ENCODE data around the gene EEIG1.
A peak's percentile ranks its signal among the peaks of the same experiment; 100 is the strongest.

The EEIG1 gene

GRCh38 chr9:128001151-128001778 is 20.5 kb upstream of the EEIG1 start:
- DNase-seq: no peak

DNA sequence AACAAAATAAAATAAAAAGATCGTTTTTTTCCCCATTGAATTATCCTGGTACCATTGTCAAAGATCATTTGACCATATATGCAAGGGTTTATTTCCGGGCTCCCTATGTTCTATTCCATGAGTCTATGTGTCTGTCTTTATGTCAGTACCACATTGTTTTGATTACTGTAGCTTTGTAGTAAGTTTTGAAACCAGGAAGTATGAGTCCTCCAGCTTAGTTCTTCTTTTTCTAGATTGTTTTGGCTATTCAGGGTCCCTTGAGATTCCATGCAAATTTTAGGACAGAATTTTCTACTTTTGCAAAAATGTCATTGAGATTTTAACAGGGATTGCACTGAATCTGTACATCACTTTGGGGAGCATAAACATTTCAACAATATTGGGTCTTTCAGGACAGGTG is 18.7 kb upstream of the EEIG1 start:
- DNase-seq: no peak

DNA sequence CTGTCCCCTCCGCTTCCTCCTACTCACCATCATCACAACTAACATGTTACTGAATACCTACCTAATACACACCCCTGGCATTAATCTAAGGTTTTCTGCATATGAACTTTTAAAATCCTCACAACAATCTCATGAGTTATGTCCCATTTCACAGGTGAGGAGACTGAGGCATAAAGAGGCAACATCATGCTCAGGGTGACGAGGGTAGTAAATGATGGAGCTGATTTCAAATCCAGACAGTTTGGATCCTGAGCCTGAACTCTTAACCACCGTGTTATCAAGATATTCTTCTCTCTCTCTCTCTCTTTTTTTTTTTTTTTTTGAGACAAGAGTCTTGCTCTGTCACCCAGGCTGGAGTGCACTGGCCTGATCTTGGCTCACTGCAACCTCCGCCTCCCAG is 12.9 kb upstream of the EEIG1 start:
- no peak for DNase-seq

- no peak for DNase-seq
Measured at GRCh38 chr9:127991757-127992274, 11.0 kb upstream of the EEIG1 start.

DNA sequence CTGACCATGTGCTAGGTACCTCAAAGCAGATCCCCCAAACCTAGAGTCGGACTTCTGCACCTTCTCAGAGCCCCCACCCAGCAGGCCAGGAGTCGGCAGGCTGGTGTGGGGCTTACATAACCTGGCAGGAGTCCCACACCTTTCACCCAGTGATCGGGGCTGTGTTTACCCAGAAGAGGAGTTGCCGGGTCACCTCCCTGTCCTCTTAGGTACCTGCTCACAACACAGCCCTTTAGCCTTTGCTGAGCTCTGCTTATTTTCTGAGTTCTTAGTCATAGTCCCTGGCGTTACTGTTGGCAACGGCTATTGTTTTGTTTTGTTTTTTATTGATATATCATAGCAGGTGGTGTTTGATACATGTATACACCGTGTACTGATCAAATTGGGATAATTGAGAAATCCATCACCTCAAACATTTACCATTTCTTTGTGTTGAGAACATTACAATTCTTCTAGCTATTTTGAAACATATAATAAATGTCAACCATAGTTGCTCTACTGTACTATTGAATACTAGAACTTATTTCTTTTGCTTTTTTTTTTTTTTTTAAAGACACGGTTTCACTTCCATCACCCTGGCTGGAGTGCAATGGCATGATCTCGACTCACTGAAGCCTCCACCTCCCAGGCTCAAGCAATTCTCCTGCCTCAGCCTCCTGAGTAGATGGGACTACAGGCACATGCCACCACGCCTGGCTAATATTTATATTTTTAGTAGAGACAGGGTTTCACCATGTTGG is 10.4 kb upstream of the EEIG1 start:
- DNase-seq: no peak

- DNase-seq: no peak
Measured at GRCh38 chr9:127990554-127990953, 9.8 kb upstream of the EEIG1 start.

- no peak for DNase-seq
Measured at GRCh38 chr9:127989094-127989493, 8.3 kb upstream of the EEIG1 start.

- no peak for DNase-seq
Measured at GRCh38 chr9:127987103-127987614, 6.4 kb upstream of the EEIG1 start.

GRCh38 chr9:127985011-127985410 is 4.2 kb upstream of the EEIG1 start:
- DNase-seq: no peak

GRCh38 chr9:127983847-127984289 is 3.1 kb upstream of the EEIG1 start:
- DNase-seq: no peak

DNA sequence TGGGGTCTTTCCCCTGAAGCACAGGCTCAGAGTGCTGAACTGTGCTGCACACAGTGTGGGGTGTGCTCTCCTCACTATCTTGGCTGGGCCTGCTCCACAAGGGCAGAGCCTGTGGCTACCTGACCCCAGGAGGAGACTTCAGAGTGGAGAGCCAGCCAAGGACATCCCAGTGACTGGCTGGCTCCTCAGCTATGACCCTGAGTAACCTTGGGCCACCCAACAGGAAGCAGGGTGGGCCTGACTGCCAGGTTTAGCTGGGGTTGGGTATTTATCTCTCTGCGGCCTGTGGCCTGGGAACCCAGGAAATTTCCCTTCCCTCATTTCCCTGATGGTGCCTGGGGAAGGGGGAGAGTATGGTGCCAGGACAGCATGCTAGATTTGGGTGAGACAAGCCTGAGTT is 2.1 kb upstream of the EEIG1 start:
- DNase-seq: no peak

DNA sequence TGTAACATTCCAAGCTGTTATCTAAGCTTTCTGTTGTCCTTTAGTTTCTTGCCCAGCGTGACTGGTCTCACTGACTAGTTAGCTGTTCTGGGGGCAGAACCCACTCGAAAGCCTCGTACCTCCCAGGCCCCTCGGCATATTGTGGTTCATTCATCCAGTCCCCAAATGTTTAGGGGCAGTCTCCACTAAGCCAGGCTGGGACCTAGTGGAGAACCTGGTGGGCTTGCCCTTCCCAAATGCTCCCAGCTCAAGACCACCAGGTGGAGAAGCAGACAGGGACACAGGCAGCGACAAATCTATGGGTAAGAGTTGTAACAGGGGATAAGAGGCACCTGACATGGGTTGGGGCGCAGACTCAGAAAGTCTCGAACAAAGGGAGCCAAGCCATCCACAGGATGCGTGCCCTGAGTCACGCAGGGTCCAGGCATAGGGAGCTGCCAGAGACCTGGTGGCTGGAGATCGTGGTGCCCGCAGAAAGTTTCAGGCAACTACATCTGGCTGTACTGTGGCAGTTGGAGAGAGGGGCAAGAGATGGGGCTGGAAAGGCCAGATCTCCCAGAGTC is 851 bp upstream of the EEIG1 start:
- no peak for DNase-seq

GRCh38 chr9:127980060-127980705 is 606 bp downstream of the EEIG1 start:
- peak; percentile 31 for DNase-seq

- DNase-seq: no peak
Measured at GRCh38 chr9:127979333-127980059, 1.3 kb downstream of the EEIG1 start.

GRCh38 chr9:127979015-127979332 is 1.8 kb downstream of the EEIG1 start:
- no peak for DNase-seq

GRCh38 chr9:127977884-127978647 is 2.7 kb downstream of the EEIG1 start:
- DNase-seq: no peak

DNA sequence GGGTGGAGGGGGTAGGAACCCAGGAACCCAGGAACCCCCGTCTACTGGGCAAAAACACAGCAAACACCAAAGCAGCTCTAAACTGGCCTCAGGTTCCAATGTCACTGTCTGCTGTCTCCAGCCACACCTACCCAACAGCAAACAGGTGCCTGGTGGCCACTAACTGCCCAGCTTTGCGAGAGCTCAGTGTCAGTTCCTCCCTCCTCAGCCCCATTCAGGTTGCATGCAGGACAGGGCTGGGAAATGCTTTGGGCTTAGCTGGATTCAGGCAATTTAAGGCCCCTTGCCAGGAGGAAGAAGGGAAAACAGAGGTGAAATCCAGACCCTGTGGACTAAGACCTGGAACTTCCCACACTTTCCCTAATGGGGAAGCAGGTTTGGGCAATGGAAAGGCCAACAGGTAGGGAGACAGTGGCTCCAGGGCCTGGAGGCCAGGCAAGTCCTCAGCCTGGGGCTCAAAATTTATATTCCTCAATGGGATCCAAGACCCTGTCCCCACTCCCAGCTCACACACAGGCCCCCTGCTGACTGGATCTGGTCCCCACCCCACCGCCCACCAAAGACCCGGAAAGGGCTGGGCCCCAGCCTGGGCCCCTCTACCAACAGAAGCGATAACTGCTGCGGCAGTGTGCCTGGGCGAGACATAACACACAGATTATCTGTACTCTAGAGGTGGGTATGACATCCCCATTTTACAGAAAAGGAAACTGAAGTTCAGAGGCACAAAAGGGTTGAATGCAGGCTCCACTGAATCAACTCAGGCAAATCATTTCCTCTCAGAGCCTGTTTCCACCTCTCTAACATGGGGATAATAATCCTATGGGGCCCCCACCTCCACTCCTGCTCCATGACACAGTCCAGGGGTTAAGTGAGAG is 3.5 kb downstream of the EEIG1 start:
- DNase-seq: no peak

GRCh38 chr9:127976498-127976897 is 4.3 kb downstream of the EEIG1 start:
- no peak for DNase-seq

GRCh38 chr9:127975376-127976315 is 5.1 kb downstream of the EEIG1 start:
- DNase-seq: no peak

DNA sequence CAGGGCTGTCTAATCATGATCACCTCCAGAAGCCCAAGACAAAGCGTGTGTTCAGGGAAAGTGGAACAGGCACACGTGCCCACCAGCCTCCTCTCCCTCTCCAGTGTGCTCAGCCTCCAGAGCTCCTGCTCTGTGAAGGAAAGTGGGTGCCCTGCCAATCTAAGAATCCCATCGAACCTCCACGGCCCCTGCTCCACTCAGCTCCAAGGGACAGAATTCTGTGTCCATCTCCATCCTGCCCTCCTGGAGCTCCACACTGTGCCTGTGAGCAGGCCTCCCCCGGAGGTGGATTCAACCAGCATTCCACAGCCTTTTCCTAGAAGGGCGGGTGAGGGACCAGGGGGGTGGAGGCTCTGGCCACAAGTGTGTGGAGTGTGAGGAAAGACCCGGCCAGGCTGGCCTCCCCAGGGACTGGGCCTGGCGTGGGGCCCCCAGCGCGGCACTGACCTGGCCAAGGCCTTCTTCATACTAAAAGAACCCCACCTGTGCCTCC is 6.0 kb downstream of the EEIG1 start:
- DNase-seq: no peak
